CD14-positive monocyte (primary cell): ENCODE data around the gene PRRC2B. TPM values are rescaled to one million over a fixed set of nuclear protein-coding genes. Genes with fewer than 3 reads are reported as not detected.

Source experiments
- DNase-seq, 3 donors: peaks; one replicate each; pipeline ENCODE4 v3.0.0-alpha.2; 2011 to 2022
- H2AFZ ChIP-seq: 2 replicates; pipeline ENCODE4 v1.6.0; 2012; ENCODE audit warnings: mild to moderate bottlenecking, low read depth, low read length, inconsistent platforms; ENCODE audit not compliant: insufficient read depth, poor library complexity, severe bottlenecking
- H3K27ac ChIP-seq, 2 donors: 1 replicate in 1 of 2; 2 replicates in 1 of 2; pipeline ENCODE4 v1.5.1; 2012 to 2013; ENCODE audit warnings: low read length in 2 of 2, control low read depth in 1 of 2, inconsistent platforms in 1 of 2, low read depth in 1 of 2, mild to moderate bottlenecking in 1 of 2
- H3K27me3 ChIP-seq, 2 donors: one replicate each; pipeline versions ENCODE4 v1.6.0 to v1.6.1; 2011 to 2013; ENCODE audit warnings: low read length in 2 of 2; ENCODE audit not compliant: control insufficient read depth in 2 of 2, insufficient read depth in 2 of 2
- H3K36me3 ChIP-seq, 2 donors: replicated peaks in 1 of 2; 1 replicate in 1 of 2; 2 replicates in 1 of 2; pipeline versions ENCODE4 v1.5.1 to v1.6.1; 2012 to 2013; ENCODE audit warnings: low read length in 2 of 2, control low read depth in 1 of 2, inconsistent platforms in 1 of 2, mild to moderate bottlenecking in 1 of 2; ENCODE audit not compliant: insufficient read depth in 2 of 2, control insufficient read depth in 1 of 2
- H3K4me1 ChIP-seq, 2 donors: 1 replicate in 1 of 2; 2 replicates in 1 of 2; pipeline versions ENCODE4 v1.5.1 to v1.6.1; 2012 to 2013; ENCODE audit warnings: low read length in 2 of 2, control low read depth in 1 of 2, inconsistent platforms in 1 of 2, mild to moderate bottlenecking in 1 of 2, moderate library complexity in 1 of 2; ENCODE audit not compliant: insufficient read depth in 2 of 2, control insufficient read depth in 1 of 2
- H3K4me2 ChIP-seq: replicated peaks from 2 replicates; pipeline ENCODE3; 2012; ENCODE audit warnings: low read length, moderate library complexity, mild to moderate bottlenecking; ENCODE audit not compliant: poor library complexity, severe bottlenecking; ENCODE audit errors: extremely low read depth
- H3K4me3 ChIP-seq, 3 experiments: fragments of 200-600 bp in 1 of 3; sonication (generic) in 1 of 3; replicated peaks in 1 of 3; 1 replicate in 2 of 3; 2 replicates in 1 of 3; pipeline ENCODE4 v1.5.1; 2011 to 2013; ENCODE audit warnings: low read length in 3 of 3, mild to moderate bottlenecking in 3 of 3, control low read depth in 2 of 3, low read depth in 2 of 3, inconsistent platforms in 1 of 3, moderate library complexity in 1 of 3
- H3K79me2 ChIP-seq: 2 replicates; pipeline ENCODE4 v1.6.0; 2012; ENCODE audit warnings: mild to moderate bottlenecking, control low read depth, inconsistent platforms, low read length, moderate library complexity; ENCODE audit not compliant: insufficient read depth
- H3K9ac ChIP-seq: 2 replicates; pipeline ENCODE4 v1.6.0; 2017; ENCODE audit warnings: low read length, mild to moderate bottlenecking; ENCODE audit not compliant: insufficient read depth, poor library complexity, severe bottlenecking
- H3K9me3 ChIP-seq, 2 donors: replicated peaks in 1 of 2; 1 replicate in 1 of 2; 2 replicates in 1 of 2; pipeline versions ENCODE4 v1.5.1 to v1.6.1; 2012 to 2013; ENCODE audit warnings: low read length in 2 of 2, control low read depth in 1 of 2; ENCODE audit not compliant: control insufficient read depth in 1 of 2, insufficient read depth in 1 of 2
- H4K20me1 ChIP-seq: 2 replicates; pipeline ENCODE4 v1.6.0; 2012; ENCODE audit warnings: mild to moderate bottlenecking, low read length, control low read depth, moderate library complexity; ENCODE audit not compliant: insufficient read depth
- H3K27ac Mint-ChIP-seq, 7 donors: one replicate each; pipeline ENCODE4 v1.8.0; 2020; ENCODE audit warnings: mild to moderate bottlenecking in 7 of 7, mixed read lengths in 7 of 7, moderate library complexity in 6 of 7, inconsistent platforms in 2 of 7
- H3K27me3 Mint-ChIP-seq, 3 donors: one replicate each; pipeline ENCODE4 v1.8.0; 2021 to 2022; ENCODE audit warnings: low read depth in 3 of 3, mild to moderate bottlenecking in 3 of 3, mixed read lengths in 3 of 3, moderate library complexity in 3 of 3, inconsistent platforms in 1 of 3
- H3K36me3 Mint-ChIP-seq, 2 donors: one replicate each; pipeline ENCODE4 v1.8.0; 2020; ENCODE audit warnings: mixed read lengths in 2 of 2, inconsistent platforms in 1 of 2, mild to moderate bottlenecking in 1 of 2
- H3K4me1 Mint-ChIP-seq: one replicate; pipeline ENCODE4 v1.8.0; 2020; ENCODE audit warnings: mild to moderate bottlenecking, mixed read lengths
- H3K4me3 Mint-ChIP-seq, 2 donors: one replicate each; pipeline ENCODE4 v1.8.0; 2020; ENCODE audit warnings: mild to moderate bottlenecking in 2 of 2, mixed read lengths in 2 of 2, moderate library complexity in 1 of 2
- H3K9me3 Mint-ChIP-seq, 7 donors: one replicate each; pipeline ENCODE4 v1.8.0; 2020 to 2022; ENCODE audit warnings: mixed read lengths in 7 of 7, mild to moderate bottlenecking in 6 of 7, moderate library complexity in 6 of 7, inconsistent platforms in 2 of 7
- CTCF ChIP-seq: fragments of 200-600 bp; IDR thresholded peaks from one replicate; pipeline ENCODE4 v1.8.0; 2022; ENCODE audit warnings: antibody characterized with exemption, mild to moderate bottlenecking
- WGBS: methylation state at CpG from one replicate; pipeline ENCODE4 v1.1.5; 2013; ENCODE audit warnings: missing lambda C conversion rate; ENCODE audit not compliant: insufficient coverage; 5-methylcytosine and 5-hydroxymethylcytosine counted together
- intact Hi-C, 2 donors: fragments of 100-400 bp; cut with micrococcal nuclease; formaldehyde crosslinking; loops; one replicate each; pipeline versions ENCODE4 v1.15.0 to v1.15.1; 2023
- polyA plus RNA-seq, 3 donors: library from polyadenylated mRNA; depleted of rRNA in 1 of 3; unstranded in 2 of 3; stranded (reverse) in 1 of 3; fragments of 300-500 nt in 2 of 3; fragments of >200 nt in 1 of 3; fragmentation: Illumina TruSeq in 2 of 3; gene quantifications; 1 replicate in 2 of 3; 2 replicates in 1 of 3; pipeline ENCODE4 v1.2.3, GENCODE V29; 2012 to 2021

The PRRC2B gene
- polyA plus RNA-seq, 3 donors: 2.8 to 36.2 (median 8.6) TPM

GRCh38 chr9:131500939-131501541 is 107.2 kb downstream of the PRRC2B start:
- peaks cover 2 to 14% of the 10 kb centered on the region in 2 donors for H3K27me3 ChIP-seq
- Mint-ChIP-seq H3K36me3 (peaks cover 25 to 33% of the 10 kb centered on the region in 2 donors), H3K4me1 (peaks cover 23% of the 10 kb centered on the region), H3K9me3 (peaks cover 0 to 4% (median 0%) of the 10 kb centered on the region in 7 donors), H3K4me3 (peak overlapping the region in 1 of 2 donors; percentile 47), H3K27ac (peak overlapping the region in 1 of 7 donors; percentile 15), H3K27me3 (peaks cover 13 to 22% (median 22%) of the 10 kb centered on the region in 3 donors)
- no peak overlapping the region for H3K27ac ChIP-seq
- no peak overlapping the region for H3K9ac ChIP-seq
- 67% methylated on average over 3 of the region's 5 CpGs for WGBS
- TF ChIP-seq CTCF: no peak
- H3K36me3 ChIP-seq: peaks cover 23 to 37% of the 10 kb centered on the region in 2 donors
- no peaks in the 10 kb centered on the region for H3K9me3 ChIP-seq
- intact Hi-C loops: loop anchor here (10.0 kb wide), 1 partner anchor 244 kb away; the partner anchor contains the start of gene RAPGEF1 (in 2 of the 2)
- H3K4me2 ChIP-seq: no peak overlapping the region
- peaks cover 19 to 24% of the 10 kb centered on the region in 2 donors for H3K4me1 ChIP-seq
- no peaks in the 10 kb centered on the region for H3K79me2 ChIP-seq
- DNase-seq: no peak
- H4K20me1 ChIP-seq: peaks cover 28% of the 10 kb centered on the region
- H2AFZ ChIP-seq: no peak overlapping the region
- no peak overlapping the region for H3K4me3 ChIP-seq

GRCh38 chr9:131502781-131503625 is 109.1 kb downstream of the PRRC2B start, which contains the start of gene POMT1:
Gene POMT1 (plus strand): TSS chr9:131502918. CDS start chr9:131504219, 1,301 bp downstream.
- Histone ChIP-seq H3K9ac (peak within 1 kb of the TSS; percentile 73), H3K4me2 (peak within 1 kb of the TSS; percentile 98), H4K20me1 (peaks cover 14% of the 10 kb centered on the region), H2AFZ (peak within 1 kb of the TSS; percentile 98), H3K27me3 (peaks cover 2 to 14% of the 10 kb centered on the region in 2 donors), H3K79me2 (no peaks in the 10 kb centered on the region), H3K36me3 (peaks cover 5 to 17% of the 10 kb centered on the region in 2 donors), H3K4me1 (peaks cover 19 to 24% of the 10 kb centered on the region in 2 donors), H3K27ac (peak within 1 kb of the TSS in 1 of 2 donors; percentile 43), H3K9me3 (no peaks in the 10 kb centered on the region), H3K4me3 (peak within 1 kb of the TSS; percentile 47 to 91 (median 77))
- under 1% methylated on average over 83 of the region's 83 CpGs for WGBS
- Mint-ChIP-seq H3K4me1 (peaks cover 23% of the 10 kb centered on the region), H3K4me3 (peak within 1 kb of the TSS; percentile 89 to 98), H3K27me3 (peaks cover 13 to 22% (median 22%) of the 10 kb centered on the region in 3 donors), H3K36me3 (peaks cover 20 to 26% of the 10 kb centered on the region in 2 donors), H3K9me3 (peaks cover 0 to 4% (median 0%) of the 10 kb centered on the region in 7 donors), H3K27ac (peak within 1 kb of the TSS in 4 of 7 donors; percentile 32 to 80 (median 50))
- TF ChIP-seq CTCF: no peak
- intact Hi-C loops: loop anchor here (10.0 kb wide), 1 partner anchor 242 kb away; the partner anchor contains the start of gene RAPGEF1 (in 2 of the 2)
- peak; percentile 68 to 74 (median 69) for DNase-seq
